Hepatocyte (in vitro differentiated cells): ENCODE data around the gene PRPF4. TPM values are rescaled to one million over a fixed set of nuclear protein-coding genes. Genes with fewer than 3 reads are reported as not detected.

Experiments used
- DNase-seq: peaks from one replicate; pipeline ENCODE4 v3.0.0-alpha.2; 2016; ENCODE audit warnings: low spot score
- H2AFZ ChIP-seq: fragments of 200-600 bp; sonication (generic); 2 replicates; pipeline ENCODE4 v1.6.0; 2016; ENCODE audit warnings: antibody characterized with exemption, mild to moderate bottlenecking
- H3K27ac ChIP-seq: fragments of 200-600 bp; sonication (generic); 2 replicates; pipeline ENCODE4 v1.5.1; 2016; ENCODE audit warnings: mild to moderate bottlenecking
- H3K27me3 ChIP-seq: fragments of 200-600 bp; sonication (generic); 2 replicates; pipeline ENCODE4 v1.6.1; 2016
- H3K36me3 ChIP-seq: fragments of 200-600 bp; sonication (generic); replicated peaks from 2 replicates; pipeline ENCODE4 v1.5.1; 2016; ENCODE audit warnings: low read depth; ENCODE audit not compliant: insufficient read depth
- H3K4me1 ChIP-seq: fragments of 200-600 bp; sonication (generic); 2 replicates; pipeline ENCODE4 v1.5.1; 2016; ENCODE audit warnings: mild to moderate bottlenecking, moderate library complexity; ENCODE audit not compliant: insufficient read depth
- H3K4me2 ChIP-seq: fragments of 200-600 bp; sonication (generic); 2 replicates; pipeline ENCODE4 v1.6.0; 2016
- H3K4me3 ChIP-seq: fragments of 200-600 bp; sonication (generic); 2 replicates; pipeline ENCODE4 v1.5.1; 2016; ENCODE audit warnings: mild to moderate bottlenecking
- H3K79me2 ChIP-seq: fragments of 200-600 bp; sonication (generic); 2 replicates; pipeline ENCODE4 v1.6.0; 2017; ENCODE audit warnings: mild to moderate bottlenecking
- H3K9me2 ChIP-seq: fragments of 200-600 bp; sonication (generic); replicated peaks from 2 replicates; pipeline ENCODE4 v1.6.0; 2017; ENCODE audit warnings: mild to moderate bottlenecking; ENCODE audit not compliant: insufficient read depth
- H3K9me3 ChIP-seq: fragments of 200-600 bp; sonication (generic); 2 replicates; pipeline ENCODE4 v1.5.1; 2016; ENCODE audit warnings: low read depth, mild to moderate bottlenecking
- H4K20me1 ChIP-seq: fragments of 200-600 bp; sonication (generic); 2 replicates; pipeline ENCODE4 v1.6.0; 2016; ENCODE audit warnings: mild to moderate bottlenecking; ENCODE audit not compliant: insufficient read depth, poor library complexity, severe bottlenecking
- EZH2 ChIP-seq: fragments of 200-600 bp; sonication (generic); IDR thresholded peaks from 2 replicates; pipeline ENCODE4 v1.6.1; 2016; ENCODE audit warnings: antibody characterized with exemption, mild to moderate bottlenecking, borderline replicate concordance
- EZH2phosphoT487 ChIP-seq: fragments of 200-600 bp; sonication (generic); IDR thresholded peaks from one replicate; pipeline ENCODE4 v1.6.1; 2018; ENCODE audit warnings: antibody characterized with exemption, mild to moderate bottlenecking, low read depth, moderate library complexity; ENCODE audit not compliant: unreplicated experiment, severe bottlenecking
- WGBS: methylation state at CpG from one replicate; pipeline ENCODE4 v1.1.6; 2016; ENCODE audit warnings: low lambda C conversion rate; ENCODE audit errors: missing lambda C conversion rate; 5-methylcytosine and 5-hydroxymethylcytosine counted together
- polyA plus RNA-seq: library from polyadenylated mRNA; unstranded; fragments of >200 nt; fragmentation: Nextera tagmentation; extraction: Ambion mirVana; gene quantifications from 2 replicates; pipeline ENCODE4 v1.2.1, GENCODE V29; 2016
- total RNA-seq: library from RNA; depleted of rRNA; stranded (reverse); fragments of >200 nt; gene quantifications from 2 replicates; pipeline ENCODE4 v1.2.3, GENCODE V29; 2014
- TF ChIP-seq, protein P1 (sequence below): fragments of 200-600 bp; sonication (generic); IDR thresholded peaks from 2 replicates; pipeline ENCODE4 v1.5.1; 2016; ENCODE audit warnings: antibody characterized with exemption, mild to moderate bottlenecking; ENCODE audit not compliant: poor library complexity

The PRPF4 gene
- total and polyA plus RNA-seq, 2 experiments from 2014 or later: 24.1 to 27.3 TPM

GRCh38 chr9:113320051-113320450 is 44.6 kb downstream of the PRPF4 start:
- DNase-seq: no peak
- Histone ChIP-seq H3K79me2 (no peaks in the 10 kb centered on the region), H3K36me3 (no peaks in the 10 kb centered on the region)

DNA sequence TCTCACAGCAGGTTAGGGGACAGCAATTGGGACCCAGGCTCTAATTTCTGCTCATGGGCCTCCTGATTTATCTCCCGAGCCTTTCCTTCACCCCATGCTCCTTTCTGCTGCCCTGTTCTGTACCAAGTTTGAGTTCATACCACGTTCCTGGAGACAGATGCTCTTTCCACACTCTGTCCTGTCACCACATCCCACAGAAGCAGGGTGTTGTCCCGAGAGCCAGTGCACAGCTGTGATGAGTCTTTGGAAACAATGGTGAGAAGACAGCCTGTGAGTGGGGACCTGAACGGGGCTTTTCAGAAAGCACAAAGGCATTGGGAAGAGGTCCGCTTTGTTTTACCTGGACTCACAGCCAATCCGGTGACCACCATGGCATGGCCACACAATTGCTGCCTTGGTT is 47.2 kb downstream of the PRPF4 start:
- Histone ChIP-seq H3K4me1 (no peaks in the 10 kb centered on the region), H3K27ac (no peak overlapping the region)
- 89% methylated on average over 6 of the region's 6 CpGs for WGBS

More at GRCh38 chr9:113320051-113320450, 44.6 kb downstream of the PRPF4 start:
- no peaks in the 10 kb centered on the region for H3K9me2 ChIP-seq
- no peak overlapping the region for H2AFZ ChIP-seq
- no peak overlapping the region for H3K4me2 ChIP-seq
- H4K20me1 ChIP-seq: no peaks in the 10 kb centered on the region
- no peak overlapping the region for H3K27ac ChIP-seq
- no peak overlapping the region for H3K4me3 ChIP-seq
- no peaks in the 10 kb centered on the region for H3K9me3 ChIP-seq
- no peaks in the 10 kb centered on the region for H3K27me3 ChIP-seq
- no peaks in the 10 kb centered on the region for H3K4me1 ChIP-seq
- TF ChIP-seq EZH2phosphoT487: no peak
- TF ChIP-seq EZH2: no peak
- TF ChIP-seq, protein P1, sequence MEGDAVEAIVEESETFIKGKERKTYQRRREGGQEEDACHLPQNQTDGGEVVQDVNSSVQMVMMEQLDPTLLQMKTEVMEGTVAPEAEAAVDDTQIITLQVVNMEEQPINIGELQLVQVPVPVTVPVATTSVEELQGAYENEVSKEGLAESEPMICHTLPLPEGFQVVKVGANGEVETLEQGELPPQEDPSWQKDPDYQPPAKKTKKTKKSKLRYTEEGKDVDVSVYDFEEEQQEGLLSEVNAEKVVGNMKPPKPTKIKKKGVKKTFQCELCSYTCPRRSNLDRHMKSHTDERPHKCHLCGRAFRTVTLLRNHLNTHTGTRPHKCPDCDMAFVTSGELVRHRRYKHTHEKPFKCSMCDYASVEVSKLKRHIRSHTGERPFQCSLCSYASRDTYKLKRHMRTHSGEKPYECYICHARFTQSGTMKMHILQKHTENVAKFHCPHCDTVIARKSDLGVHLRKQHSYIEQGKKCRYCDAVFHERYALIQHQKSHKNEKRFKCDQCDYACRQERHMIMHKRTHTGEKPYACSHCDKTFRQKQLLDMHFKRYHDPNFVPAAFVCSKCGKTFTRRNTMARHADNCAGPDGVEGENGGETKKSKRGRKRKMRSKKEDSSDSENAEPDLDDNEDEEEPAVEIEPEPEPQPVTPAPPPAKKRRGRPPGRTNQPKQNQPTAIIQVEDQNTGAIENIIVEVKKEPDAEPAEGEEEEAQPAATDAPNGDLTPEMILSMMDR: no peak
- WGBS: 82% methylated on average over 3 of the region's 3 CpGs

DNA sequence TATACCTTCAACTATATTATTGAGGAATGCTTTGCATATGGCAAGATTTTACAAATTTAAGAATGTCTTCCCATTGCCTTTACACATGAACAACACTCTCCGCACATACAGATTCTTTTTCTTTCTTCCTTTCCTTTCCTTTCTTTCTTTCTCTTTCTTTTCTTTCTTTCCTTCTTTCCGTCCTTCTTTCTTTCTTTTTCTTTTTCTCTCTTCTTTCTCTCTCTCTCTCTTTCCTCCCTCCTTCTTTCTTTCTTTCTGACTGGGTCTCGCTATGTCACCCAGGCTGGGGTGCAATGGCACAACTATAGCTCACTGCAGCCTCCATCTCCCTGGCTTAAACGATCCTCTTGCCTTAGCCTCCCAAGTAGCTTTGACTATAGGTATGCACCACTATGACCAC is 50.8 kb downstream of the PRPF4 start:
- no peak for TF ChIP-seq EZH2
- no peak for TF ChIP-seq EZH2phosphoT487
- TF ChIP-seq, protein P1: no peak
- Histone ChIP-seq H3K79me2 (no peaks in the 10 kb centered on the region), H3K9me2 (no peaks in the 10 kb centered on the region), H4K20me1 (no peaks in the 10 kb centered on the region), H3K27me3 (no peaks in the 10 kb centered on the region), H3K4me1 (no peaks in the 10 kb centered on the region), H2AFZ (no peak overlapping the region), H3K27ac (no peak overlapping the region), H3K4me2 (no peak overlapping the region), H3K36me3 (no peaks in the 10 kb centered on the region), H3K4me3 (no peak overlapping the region), H3K9me3 (no peaks in the 10 kb centered on the region)
- DNase-seq: no peak
- WGBS: 94% methylated on average over 4 of the region's 4 CpGs

More for the DNA sequence above, 47.2 kb downstream of the PRPF4 start:
- Histone ChIP-seq H2AFZ (no peak overlapping the region), H3K9me3 (no peaks in the 10 kb centered on the region), H3K27me3 (no peaks in the 10 kb centered on the region), H4K20me1 (no peaks in the 10 kb centered on the region), H3K36me3 (no peaks in the 10 kb centered on the region), H3K9me2 (no peaks in the 10 kb centered on the region), H3K4me3 (no peak overlapping the region), H3K4me2 (no peak overlapping the region), H3K79me2 (no peaks in the 10 kb centered on the region)
- TF ChIP-seq EZH2 (no peak), EZH2phosphoT487 (no peak)
- TF ChIP-seq, protein P1: no peak
- DNase-seq: no peak
